ENCODE measurements around the gene TTC19. TPM values are rescaled to one million over a fixed set of nuclear protein-coding genes. Genes with fewer than 3 reads are reported as not detected.
"Not testable (repeated sequence)": the region's sequence is repeated elsewhere in the genome, so short reads cannot be mapped to it uniquely, and the experiment has no call there.

Gene TTC19
- total RNA-seq, 1 donor from 2014 or later, result 54.7 TPM

- peak; percentile 81 for DNase-seq (ENCODE audit: low read depth)
Measured at GRCh38 chr17:16027708-16028584, 28.3 kb downstream of the TTC19 start.

DNA sequence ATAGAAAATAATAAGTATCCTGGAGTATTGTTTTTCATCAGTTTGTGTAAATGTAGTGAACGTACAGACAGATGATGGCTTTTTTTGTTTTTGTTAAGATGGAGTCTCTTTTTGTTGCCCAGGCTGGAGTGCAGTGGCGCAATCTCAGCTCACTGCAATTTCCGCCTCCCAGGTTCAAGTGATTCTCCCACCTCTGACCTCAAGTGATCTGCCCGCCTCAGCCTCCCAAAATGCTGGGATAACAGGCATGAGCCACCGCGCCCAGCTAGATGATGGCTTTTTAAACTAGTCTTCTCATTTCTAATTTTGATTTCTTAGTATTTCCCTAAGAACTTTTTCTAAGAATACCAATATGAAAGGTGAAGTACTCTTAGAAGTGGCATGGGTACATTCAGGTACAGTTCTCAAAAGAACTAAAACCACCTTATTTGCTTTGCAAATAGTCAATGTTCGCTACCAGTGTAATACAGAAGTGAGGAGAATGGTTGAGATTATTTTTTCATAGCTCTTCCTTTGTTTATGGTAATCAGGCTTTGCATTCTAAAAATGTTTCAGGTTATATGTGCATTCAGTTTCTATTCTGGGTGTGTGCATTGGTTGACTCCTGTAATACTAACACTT lies 34.2 kb downstream of the TTC19 start:
- DNase-seq (ENCODE audit: low read depth), result no peak

- DNase-seq (ENCODE audit: low read depth), result no peak
Measured at GRCh38 chr17:16036261-16036660, 36.6 kb downstream of the TTC19 start.

- DNase-seq (ENCODE audit: low read depth), result no peak
Measured at GRCh38 chr17:16037636-16038035, 38.0 kb downstream of the TTC19 start.

- DNase-seq (ENCODE audit: low read depth), result peak; percentile 61
Measured at GRCh38 chr17:16040710-16041251, 41.2 kb downstream of the TTC19 start.

- DNase-seq (ENCODE audit: low read depth), result no peak
Measured at GRCh38 chr17:16044487-16044886, 44.9 kb downstream of the TTC19 start.

DNA sequence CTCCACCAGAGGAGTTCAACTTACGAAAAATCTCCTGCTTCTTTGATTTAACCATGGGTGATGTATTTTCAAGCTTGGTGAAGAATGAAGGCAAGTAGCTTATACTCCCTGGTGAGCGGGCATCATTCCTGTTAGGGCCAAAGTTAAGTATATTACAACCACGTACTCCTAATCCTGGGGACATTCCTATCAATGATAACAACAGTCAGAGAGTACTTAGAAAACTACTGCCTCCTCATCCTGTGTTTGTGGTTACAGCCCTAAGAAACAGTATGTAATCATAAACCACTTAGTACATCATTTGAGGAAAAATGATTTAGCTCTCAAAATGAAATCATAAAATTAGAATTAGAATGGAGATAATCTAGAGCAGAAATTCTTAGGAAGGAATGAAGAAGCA lies 47.3 kb downstream of the TTC19 start:
- DNase-seq (ENCODE audit: low read depth), result no peak

DNA sequence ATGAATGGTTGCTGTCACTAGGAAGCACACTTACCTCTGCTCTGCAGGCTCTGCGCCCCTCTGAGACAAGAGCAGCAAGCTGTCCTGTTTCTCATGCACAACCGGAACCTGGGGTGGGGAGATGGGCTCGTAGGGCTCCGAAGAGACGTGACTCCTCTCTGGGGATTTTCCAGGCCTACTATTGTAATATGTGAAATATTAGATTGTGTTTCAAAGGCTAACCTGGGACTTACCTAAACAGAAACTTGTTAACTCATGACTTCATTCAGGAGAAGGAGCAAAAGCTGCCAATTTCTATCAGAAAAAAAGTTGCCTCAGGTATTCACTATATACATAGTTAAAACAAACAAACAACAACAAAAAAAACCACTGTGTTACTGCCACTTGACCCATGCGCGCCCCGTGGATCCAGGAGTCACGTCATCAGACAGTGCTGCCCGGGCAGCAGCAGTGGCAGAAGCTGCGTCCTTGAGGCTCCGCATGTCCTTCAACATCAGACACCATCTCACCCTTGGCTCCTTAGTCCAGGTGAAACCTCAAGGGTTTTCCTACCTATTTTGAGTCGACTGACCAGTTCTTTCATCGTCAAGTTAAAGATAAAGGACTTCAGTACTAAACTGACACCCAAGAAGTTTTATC lies 49.3 kb downstream of the TTC19 start:
- DNase-seq (ENCODE audit: low read depth), result no peak

- no peak for DNase-seq (ENCODE audit: low read depth)
Measured at GRCh38 chr17:16050844-16051243, 51.2 kb downstream of the TTC19 start.

GRCh38 chr17:16052486-16052885 lies 52.9 kb downstream of the TTC19 start:
- DNase-seq (ENCODE audit: low read depth), result peak; percentile 7

DNA sequence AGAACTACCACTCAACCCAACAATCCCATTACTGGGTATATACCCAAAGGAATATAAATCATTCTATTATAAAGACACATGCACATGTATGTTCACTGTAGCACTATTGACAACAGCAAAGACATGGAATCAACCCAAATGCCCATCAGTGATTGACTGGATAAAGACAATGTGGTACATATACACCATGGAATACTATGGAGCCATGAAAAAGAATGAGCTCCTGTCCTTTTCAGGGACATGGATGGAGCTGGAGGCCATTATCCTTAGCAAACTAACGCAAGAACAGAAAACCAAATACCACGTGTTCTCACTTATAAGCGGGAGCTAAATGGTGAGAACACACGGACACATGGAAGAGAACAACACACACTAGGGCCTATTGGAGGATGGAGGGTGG lies 55.5 kb downstream of the TTC19 start:
- not testable (repeated sequence) for DNase-seq (ENCODE audit: low read depth)

GRCh38 chr17:16061631-16062030 lies 62.0 kb downstream of the TTC19 start:
- no peak for DNase-seq (ENCODE audit: low read depth)

DNA sequence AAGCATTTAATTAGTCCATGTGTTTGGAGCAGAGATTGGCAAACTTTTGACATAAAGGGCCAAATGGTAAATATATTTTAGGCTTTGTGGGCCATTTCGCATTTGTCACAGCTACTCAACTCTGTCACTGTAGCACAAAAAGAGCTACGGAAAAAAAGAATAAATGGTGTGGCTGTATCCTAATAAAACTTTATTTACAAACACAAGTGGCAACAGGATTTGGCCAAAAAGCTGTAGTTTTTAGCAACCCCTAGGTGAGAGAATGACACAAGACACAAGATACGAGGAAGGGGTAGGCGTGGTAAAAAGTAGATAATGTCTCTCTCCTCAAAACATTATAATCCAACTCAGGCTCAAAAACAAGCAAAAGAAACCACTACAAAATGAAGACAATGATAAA lies 66.5 kb downstream of the TTC19 start:
- no peak for DNase-seq (ENCODE audit: low read depth)

GRCh38 chr17:16068323-16068722 lies 68.7 kb downstream of the TTC19 start:
- DNase-seq (ENCODE audit: low read depth), result no peak

DNA sequence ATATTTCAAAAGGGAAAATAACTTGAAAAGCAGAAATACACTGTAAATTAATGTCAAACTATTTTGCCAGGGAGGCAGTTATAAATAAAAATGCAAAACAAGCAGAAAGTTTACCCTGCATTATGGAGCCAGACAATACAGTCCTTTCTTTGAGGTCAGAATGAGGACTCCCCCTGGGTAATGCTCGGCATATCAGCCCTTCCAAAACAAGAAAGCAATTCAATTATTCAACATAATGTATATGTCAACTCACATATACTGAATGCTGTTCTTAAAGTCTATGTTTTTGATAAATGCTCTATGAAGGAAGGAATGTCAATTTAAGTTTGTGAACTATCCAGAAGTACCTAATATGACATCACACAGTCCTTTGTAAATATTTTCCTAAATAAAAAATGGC lies 72.4 kb downstream of the TTC19 start:
- DNase-seq (ENCODE audit: low read depth), result no peak

DNA sequence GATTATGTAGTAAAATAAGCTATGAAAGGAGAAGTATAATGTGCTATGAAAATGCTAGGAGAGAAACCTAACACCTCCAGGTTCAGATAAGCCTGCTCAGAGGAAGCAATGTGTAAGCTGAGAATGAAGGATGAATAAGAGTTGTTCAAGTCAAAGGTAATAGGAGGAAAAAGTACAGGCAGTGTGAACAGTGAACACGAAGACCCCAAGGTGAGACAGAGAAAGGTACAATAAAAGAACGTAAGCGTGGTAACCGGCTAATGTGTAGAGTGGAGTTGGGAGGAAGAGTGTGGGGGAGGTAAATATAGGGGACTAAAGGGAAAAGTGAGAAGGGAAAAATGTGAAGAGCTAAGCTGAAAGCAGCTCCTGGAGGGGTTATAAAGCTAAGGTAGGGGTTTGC lies 74.2 kb downstream of the TTC19 start:
- no peak for DNase-seq (ENCODE audit: low read depth)

DNA sequence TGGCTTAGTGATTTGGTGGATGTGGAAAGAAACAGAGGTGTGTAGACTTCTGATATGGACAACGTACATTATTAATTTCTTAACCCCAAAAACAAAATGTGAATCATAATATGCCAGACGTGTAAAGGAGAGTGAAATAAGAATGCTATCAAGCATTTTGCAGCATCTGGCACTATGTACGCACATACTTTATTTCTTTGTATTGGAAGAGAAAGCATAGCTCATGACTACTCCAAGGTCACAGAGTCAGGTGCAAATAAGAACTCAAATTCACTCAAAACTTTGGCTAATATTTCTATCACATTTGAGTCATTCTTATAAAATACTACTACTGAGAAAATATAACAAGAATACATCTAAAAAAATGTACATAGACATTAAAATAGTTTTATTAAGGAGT lies 74.8 kb downstream of the TTC19 start:
- no peak for DNase-seq (ENCODE audit: low read depth)

GRCh38 chr17:16075949-16076348 lies 76.3 kb downstream of the TTC19 start:
- no peak for DNase-seq (ENCODE audit: low read depth)
